HG03060 (cell line): Measurements from ENCODE around the gene STK38.

Experiments used
- ATAC-seq: cut with Tn5 transposase; IDR thresholded peaks from one replicate; pipeline ENCODE4 v1.9.1; 2021; ENCODE audit warnings: low read depth, moderate number of reproducible peaks; ENCODE audit not compliant: unreplicated experiment

Gene STK38

DNA sequence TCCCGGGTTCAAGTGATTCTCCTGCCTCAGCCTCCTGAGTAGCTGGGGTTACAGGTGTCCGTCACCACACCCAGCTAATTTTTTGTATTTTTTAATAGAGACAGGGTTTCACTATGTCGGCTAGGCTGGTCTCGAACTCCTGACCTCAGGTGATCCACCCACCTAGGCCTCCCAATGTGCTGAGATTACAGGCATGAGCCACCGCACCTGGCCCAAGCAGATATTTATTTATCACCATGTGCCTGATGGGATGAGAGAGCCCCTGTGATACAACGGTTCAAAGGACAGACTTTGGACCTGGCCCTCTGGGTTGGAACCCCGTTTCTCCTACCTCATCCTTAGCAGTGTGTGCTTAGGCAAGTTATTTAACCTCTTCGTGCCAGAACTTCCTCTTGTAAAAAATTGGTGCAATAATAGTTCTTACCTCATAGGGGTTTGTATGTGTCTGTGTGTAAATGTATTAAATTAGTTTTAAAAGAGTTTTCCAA is 19.2 kb upstream of the STK38 start:
- no peak for ATAC-seq

DNA sequence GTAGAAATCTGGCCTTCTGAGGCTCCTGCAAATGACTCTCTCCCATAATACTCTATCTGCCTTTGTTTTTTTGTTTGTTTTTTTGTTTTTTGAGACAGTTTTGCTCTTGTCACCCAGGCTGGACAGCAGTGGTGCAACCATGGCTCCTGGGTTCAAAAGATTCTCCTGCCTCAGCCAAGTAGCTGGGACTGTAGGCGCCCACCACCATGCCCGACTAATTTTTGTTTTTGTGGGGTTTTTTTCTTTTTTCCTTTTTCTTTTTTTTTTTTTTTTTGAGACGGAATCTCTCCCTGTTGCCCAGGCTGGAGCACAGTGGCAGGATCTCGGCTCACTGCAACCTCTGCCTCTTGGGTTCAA is 16.6 kb upstream of the STK38 start:
- no peak for ATAC-seq

DNA sequence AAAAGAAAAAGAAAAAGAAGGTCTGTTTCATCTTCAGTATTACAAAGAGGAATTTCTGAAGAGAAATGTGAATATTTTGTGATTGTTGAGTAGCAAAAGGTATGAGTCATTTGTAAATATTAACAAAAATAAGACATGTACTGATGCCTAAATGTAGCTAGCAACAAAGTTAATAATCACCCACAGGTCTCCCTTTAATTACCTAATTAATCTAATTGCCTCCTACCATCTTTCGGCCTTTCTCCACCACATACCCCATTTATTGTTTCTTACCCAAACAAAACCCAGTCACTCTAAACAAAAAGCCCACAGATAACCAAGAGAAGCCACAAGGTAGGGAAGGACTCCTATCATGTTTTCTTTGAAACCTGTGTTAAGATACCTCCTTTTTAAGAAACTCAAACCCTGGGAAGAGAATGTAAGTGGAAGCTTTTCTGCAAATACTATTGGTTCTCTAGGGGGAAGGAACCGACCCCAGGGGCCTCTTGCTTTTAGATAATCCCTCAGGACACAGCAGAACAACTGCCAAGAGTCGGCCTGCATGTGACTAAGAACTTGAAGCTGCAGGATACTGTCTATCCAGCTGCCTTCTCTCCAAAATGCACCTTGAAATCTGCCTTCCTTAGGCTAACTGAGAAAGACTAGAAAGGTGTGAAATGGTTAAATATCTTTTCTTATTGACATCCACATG is 16.1 kb upstream of the STK38 start:
- no peak for ATAC-seq

DNA sequence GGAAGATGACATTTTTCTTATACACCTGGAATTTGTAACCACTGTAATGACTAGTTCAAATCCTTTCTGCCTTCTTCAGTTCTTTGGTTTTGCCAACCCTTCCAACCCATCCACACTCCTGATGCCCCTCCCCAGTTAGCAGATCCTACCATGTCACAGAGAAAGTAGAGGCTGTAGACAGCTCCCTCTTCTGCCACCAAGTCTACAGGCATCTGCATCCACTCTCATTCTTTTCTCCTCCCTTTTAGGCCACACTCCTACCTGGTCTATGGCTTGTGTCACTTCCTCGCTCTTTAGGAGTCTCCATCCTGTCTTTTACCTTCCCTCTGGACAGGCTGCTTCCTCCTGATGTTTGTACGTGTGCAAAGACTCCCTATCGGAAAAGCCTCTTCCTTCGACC is 13.5 kb upstream of the STK38 start:
- ATAC-seq, result no peak

DNA sequence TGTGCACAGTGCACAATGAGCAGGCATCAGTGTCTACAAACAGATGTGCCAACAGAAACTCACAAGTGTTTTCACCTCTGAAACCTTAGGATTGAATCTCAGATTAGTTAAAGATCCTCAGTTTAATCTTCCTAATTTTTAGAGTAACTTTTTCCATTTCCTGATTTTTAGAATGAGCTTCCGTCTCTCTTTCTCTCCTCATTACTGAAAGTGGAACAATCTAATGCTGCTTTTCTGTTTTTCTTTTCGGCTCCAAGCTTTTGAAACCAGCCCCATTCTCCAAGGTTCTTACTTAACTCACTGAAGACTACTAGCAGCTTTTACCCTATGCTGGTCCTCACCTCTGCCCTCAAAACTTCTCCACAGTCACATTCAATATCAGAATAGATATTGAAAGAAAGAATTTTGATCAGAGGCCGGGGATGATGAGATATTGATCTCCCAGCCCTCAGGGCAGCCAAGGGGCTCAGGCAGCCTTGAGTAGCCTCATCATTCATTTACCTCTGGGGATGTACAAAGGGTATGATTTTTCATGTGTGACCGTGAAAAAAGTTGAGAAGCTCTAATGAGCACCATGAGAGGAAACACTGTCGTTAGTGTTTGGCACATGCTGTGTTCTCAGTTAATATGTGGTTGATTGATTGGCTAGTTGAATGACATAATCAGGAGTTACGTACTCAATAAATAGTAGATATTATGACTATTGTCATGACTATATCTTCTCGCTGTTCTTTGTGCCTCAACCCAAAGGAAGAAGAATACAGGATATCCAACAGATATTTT is 11.9 kb upstream of the STK38 start:
- ATAC-seq, result no peak

DNA sequence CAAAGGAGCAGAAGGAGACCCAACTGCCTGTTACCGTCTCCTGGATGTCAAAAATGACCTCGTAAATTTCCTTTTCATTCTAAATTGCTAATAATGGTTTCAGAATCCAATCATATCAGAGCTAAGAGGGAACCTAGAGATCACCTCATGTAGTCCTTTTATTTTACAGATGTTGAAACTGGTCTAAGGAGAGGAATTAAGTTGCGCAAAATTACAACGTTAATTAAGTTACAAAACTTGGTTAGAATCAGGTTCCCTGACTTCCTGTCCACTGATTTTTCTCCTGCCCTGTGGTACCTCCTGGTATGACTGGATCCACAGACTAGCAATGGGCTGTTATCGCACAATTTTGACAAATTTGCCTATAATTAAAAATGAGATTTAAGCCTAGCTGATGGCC is 9.0 kb upstream of the STK38 start:
- no peak for ATAC-seq

DNA sequence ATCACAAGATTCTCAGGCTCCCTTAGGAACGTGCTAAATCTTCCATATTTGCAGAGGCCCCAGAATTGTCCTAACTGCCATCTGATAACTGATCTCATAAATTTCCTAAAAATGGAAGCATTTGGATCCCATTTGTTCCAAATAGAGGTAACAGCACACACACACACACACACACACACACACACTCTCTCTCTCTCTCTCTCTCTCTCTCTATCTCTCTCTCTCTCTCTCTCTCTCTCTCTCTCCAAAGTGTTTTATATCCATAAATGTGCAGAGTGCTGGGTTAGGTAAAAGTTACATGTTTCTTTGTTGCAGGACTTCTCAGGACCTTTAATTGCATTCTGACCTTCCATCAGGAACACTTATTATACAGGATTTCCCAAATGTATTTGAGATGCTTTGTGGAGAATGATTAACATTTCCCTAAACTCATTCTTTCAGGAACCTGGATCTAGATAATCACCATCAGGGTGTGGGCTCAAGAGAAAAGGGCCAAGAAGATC is 8.5 kb upstream of the STK38 start:
- no peak for ATAC-seq

DNA sequence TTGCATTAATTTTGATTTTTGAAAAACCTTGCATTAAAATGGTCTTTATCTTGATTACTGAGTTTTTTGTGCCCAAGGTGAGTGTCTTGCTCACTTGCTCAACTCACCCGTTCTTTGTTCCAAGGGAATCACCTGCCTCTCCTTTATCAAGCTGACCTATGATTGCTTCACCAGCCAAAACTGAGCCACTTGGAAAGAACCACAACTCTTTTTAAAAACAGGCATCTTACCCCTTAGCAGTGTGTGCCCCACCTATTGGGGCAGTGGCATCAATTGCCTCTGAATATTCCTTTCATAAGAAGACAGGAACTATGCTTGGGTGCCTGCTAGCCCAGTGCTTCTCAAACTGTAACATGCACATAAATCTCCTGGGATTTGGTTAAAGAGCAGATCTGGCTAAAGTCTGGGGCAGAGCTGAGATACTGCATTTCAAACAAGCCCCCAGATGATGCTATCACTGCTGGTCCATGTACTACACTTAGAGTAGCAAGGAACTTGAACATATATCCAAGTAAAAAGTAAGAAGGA is 3.3 kb upstream of the STK38 start:
- no peak for ATAC-seq

DNA sequence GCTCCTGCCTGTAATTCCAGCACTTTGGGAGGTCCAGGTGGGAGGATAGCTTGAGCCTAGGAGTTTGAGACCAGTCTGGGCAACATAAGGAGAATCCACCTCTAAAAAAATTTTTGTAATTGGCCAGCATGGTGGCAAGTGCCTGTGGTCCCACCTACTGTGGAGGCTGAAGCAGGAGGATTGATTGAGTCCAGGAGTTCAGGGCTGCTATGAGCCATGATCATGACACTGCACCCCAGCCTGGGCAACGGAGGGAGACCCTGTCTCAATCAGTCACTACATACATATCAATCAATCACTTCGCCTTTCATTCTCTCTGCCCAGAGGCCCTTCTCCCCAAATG is 1.1 kb upstream of the STK38 start:
- ATAC-seq, result no peak

DNA sequence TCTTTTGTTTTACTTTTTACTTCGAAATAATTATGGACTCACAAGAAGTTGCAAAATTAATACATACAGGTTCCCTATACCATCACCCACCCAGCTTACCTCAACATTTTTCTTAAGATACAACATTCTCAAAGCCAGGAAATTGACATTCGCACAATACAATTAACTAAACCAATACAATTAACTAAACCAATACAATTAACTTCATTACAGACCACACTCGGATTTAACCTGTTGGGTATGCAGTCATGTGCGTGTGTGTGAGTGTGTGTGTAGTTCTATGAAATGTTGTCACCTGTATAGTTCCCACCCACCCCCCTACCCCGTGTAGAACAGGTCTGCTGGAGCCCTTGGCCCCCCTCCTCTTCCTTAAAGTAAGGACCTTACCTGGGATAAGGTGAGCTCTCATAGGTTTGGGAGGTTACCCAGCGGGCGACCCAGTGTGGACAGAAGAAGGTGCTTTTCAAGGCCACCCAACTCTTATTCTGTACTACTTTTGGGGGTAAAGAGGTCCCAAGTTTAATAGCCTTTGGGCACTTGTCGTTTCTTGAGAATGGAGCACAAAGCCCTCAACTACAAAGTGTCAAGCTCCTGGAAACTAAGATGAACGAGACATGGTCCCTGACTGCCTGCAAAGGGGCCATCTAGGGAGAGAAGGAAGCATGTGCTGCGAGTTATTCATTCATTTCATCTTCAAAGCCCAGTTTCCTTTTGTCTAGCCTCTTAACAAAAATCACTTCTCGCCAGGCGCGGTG is 544 bp upstream of the STK38 start:
- ATAC-seq, result no peak

DNA sequence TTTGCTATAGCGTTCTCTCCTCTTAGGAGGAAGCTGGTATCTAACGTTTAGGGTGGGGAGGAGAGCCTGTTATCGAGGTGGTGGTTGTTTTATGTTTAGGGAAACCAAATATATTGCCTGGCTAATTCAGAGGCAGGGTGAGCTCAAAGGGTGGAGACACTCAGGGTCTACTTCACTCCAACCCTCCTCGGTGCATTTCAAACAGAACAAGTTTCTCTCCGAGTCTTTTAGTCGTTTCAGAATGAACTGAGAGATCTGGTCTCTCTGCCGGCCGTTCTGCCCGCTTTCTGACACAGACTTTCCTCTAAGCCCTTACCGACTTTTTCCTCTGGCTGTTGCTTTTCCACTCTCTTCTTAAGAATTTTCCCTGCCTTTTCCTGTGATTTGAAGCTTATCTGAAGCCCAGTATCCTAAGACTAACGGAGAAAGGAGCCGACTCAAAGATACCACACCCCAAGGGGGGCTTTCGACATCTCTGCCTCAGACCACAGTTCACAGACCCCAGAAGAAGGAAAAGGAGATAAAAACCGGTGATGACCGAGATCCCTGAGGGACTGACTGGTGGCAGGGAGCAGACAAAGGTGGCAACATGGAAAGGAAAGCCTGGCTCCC is 865 bp downstream of the STK38 start:
- ATAC-seq, result no peak

DNA sequence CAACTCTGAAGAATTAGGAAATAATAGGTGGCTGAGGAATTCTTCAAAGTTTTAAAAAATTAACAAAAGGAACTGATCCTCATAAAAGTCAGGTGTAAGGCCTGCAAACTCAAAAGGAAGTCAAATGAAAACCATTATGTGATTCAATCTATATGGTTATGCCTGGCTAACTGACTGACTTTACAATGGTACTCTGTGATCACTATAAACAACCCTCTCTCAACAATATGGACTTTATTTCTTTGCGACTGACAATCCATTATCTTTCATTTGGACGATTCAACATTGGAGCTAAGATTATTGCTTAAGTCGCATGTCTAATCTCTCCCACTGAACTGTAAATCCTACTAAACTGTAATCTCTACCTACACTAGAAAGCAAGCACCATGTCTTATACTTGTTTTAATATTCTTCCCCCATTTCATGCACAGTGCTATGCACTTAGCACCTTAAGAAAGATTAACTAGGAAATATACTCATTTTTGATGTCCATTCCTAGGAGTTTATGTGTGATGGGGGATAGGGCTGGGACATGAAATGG is 1.4 kb downstream of the STK38 start:
- ATAC-seq, result no peak

DNA sequence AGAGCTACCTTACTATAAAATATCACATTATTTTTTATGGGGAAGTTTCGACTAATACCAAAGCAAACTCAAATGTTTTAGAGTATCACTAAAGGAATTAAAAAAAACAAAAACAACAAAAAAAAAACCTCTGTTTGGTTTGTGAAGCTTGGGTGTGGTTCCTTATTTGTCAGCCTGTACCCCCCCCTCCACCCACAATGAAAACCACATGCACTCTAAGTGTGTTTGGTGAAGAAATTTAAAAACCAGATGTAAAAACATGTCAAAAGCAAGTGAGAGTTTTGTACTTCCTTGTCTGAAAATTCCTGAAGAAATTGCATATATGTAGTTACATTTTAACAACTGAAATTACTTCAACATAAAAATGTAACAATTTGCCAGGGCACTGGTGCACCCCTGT is 3.1 kb downstream of the STK38 start:
- ATAC-seq, result no peak

DNA sequence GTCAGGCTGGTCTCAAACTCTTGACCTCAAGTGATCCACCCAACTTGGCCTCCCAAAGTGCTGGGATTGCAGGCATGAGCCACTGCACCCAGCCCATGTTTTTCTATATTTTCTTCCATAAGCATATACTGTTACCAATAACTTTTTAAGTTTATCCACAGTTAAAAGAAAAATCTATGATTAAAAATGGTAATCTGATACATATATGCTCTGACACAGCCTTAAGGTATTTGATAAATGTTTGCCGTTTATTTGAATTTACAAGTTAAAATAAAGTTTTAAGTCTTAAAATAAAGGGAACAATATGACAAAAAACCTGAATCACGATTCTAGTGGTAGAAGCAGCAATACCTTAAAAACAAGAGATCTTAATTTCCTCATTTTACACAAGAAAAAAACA is 5.2 kb downstream of the STK38 start:
- no peak for ATAC-seq

DNA sequence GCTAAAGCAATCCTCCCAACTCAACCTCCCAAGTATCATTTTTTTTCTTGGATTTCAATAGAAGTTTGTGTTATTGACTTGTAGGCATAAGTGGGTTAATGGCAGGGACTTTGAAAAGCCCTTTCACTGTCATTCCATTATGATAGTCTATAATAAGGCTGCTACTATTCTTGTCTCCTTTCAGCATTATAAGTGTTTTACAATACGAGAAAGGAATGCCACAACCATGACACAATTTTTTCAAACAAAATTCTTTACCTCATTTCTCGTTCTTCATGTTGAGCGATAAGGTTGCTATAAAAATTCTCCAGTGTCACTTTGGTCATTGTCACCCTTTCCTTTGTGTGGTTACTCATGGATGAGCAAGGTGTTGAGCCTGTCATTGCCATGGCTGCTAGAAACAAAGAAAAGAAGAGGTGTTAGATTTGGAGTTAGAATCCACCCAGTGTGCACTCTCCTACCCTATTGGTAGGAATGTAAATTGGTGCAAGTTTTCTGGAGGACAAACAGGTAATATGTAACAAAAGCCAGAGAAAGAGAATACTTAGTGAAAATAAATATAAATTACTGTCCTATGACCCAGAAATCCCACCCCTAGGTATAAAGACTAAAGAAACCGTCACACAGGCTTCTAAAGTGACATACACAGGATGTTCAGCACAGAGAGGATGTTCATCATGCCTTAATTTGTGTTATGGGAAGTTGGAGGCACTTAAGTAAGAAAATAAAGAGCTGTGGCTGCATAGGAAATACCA is 7.3 kb downstream of the STK38 start:
- no peak for ATAC-seq

DNA sequence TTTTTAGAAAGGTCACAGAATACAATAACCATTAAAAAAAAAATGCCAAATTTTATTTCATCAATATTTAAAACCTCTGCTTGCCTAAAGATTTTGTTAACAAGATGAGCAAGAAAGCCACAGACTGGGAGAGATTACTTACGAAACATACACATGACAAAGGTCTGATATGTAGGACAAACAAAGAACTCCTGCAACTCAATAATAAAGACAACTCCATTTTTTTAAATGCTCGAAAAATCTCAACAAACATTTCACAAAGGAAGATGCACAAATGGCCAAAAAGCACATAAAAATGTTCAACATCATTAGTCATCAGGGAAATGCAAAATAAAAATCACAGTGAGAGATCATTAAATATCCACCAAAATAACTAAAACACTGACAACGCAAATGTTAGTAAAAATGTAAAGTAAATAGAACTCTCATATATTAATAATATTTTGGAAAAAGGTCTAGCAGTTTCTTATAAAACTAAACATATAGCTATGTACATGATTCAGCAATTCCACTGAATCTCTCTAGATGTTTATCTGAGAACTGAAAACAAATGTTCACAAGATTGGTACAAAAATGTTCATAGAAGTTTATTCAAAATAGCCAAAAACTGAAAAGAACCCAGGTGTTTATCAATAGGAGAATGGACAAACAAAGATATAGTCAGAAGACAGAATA is 10.3 kb downstream of the STK38 start:
- no peak for ATAC-seq

DNA sequence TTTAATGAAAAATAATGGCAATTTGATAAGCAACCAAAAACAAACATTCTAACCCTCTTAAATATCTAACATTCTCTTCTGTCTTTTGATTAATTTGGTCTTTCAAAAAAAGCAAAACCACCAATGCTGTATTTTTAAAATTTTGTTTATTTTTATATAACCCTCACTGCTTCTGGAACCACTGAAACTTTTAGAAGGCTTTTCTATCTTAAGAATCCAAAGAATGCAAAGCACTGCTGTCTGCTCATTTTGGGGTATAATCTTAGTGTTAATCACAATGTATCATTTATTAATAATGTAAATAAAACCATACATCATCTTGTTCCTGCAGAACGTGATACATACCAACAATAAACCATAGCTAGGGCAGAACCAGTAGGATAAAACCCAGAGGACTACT is 14.0 kb downstream of the STK38 start:
- no peak for ATAC-seq

DNA sequence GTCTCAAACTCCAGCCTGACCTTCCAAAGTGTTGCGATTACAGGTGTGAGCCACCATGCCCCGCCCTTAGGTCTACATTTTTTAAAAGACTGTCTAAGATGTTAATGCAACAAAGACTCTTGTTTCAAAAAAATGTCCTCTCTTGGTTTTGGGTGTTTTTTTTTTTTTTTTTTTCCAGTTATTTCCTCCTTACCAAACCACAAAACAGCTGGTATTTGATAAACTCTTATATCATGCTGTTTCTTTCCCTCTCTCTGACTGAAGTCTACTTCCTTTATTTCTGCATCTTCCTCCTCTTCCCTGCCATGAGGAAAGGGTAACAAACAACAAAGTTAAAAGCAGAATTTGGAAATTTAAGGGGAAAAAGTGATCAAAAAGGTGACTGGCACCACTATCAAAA is 21.2 kb downstream of the STK38 start:
- ATAC-seq, result no peak

DNA sequence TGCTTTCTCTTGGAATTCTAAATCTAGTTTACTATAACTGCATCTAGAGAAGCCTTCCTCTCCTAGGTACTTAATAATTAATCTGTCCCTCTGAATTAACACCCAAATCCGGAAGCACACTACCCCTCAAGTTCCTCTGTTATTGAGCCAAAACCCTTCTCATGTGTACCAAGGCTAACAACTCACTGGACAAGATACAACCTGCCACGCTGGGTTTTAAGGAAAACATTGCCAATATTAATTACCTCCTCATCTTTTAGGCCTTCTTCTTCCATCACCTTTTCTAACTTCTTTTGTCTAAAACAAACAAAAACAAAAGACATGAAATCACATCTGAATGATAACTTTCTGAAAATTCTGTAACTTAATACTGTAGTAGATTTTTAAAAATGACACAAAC is 21.9 kb downstream of the STK38 start:
- no peak for ATAC-seq
